T-helper 2 cell treated with Interferon-gamma antibody and Interleukin-4, amounts not matched to agents 5 μg/mL and 100 μg/mL, for 36 hours (primary cell): ENCODE results near the gene ADGRL3.

Source experiments
- DNase-seq: peaks from one replicate; pipeline ENCODE4 v3.0.0; 2021; ENCODE audit warnings: low spot score
- H3K27ac Mint-ChIP-seq: one replicate; pipeline ENCODE4 v1.8.0; 2021; ENCODE audit warnings: mild to moderate bottlenecking, mixed read lengths
- H3K27me3 Mint-ChIP-seq: one replicate; pipeline ENCODE4 v1.8.0; 2021; ENCODE audit warnings: low read depth, mixed read lengths
- H3K36me3 Mint-ChIP-seq: one replicate; pipeline ENCODE4 v1.8.0; 2021; ENCODE audit warnings: low read depth, mixed read lengths
- H3K4me1 Mint-ChIP-seq: one replicate; pipeline ENCODE4 v1.8.0; 2021; ENCODE audit warnings: low read depth, mixed read lengths
- H3K4me3 Mint-ChIP-seq: one replicate; pipeline ENCODE4 v1.8.0; 2022; ENCODE audit warnings: mild to moderate bottlenecking, moderate library complexity, mixed read lengths
- H3K9me3 Mint-ChIP-seq: one replicate; pipeline ENCODE4 v1.8.0; 2021; ENCODE audit warnings: mixed read lengths

The ADGRL3 gene

GRCh38 chr4:61860376-61860775 lies 660.2 kb downstream of the ADGRL3 start:
- Mint-ChIP-seq H3K9me3 (peaks cover 9% of the 10 kb centered on the region), H3K27ac (no peak overlapping the region), H3K36me3 (no peaks in the 10 kb centered on the region), H3K4me1 (no peaks in the 10 kb centered on the region), H3K27me3 (no peaks in the 10 kb centered on the region), H3K4me3 (no peak overlapping the region)
- DNase-seq: no peak

DNA sequence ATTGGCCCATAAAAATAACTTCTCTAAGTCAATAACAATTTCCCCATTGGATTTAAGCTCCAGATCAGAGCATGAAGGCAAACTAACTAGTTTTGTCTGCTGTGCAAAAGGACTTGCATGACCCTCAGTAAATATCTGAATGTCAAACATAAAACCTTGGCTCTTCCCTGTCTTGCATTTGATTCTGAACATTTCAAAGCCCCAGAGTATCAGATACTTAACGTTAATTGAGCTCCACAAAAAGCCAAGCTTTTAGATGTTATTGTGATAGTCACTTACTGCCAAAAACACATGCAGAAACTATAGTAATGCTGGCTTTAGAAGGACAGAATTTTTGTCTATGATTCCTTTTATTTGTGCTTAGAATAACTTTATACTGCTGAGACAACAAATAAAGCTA lies 664.2 kb downstream of the ADGRL3 start:
- no peak for DNase-seq
- Mint-ChIP-seq H3K4me1 (no peaks in the 10 kb centered on the region), H3K27me3 (no peaks in the 10 kb centered on the region), H3K36me3 (no peaks in the 10 kb centered on the region), H3K4me3 (no peak overlapping the region), H3K27ac (no peak overlapping the region), H3K9me3 (peaks cover 13% of the 10 kb centered on the region)

DNA sequence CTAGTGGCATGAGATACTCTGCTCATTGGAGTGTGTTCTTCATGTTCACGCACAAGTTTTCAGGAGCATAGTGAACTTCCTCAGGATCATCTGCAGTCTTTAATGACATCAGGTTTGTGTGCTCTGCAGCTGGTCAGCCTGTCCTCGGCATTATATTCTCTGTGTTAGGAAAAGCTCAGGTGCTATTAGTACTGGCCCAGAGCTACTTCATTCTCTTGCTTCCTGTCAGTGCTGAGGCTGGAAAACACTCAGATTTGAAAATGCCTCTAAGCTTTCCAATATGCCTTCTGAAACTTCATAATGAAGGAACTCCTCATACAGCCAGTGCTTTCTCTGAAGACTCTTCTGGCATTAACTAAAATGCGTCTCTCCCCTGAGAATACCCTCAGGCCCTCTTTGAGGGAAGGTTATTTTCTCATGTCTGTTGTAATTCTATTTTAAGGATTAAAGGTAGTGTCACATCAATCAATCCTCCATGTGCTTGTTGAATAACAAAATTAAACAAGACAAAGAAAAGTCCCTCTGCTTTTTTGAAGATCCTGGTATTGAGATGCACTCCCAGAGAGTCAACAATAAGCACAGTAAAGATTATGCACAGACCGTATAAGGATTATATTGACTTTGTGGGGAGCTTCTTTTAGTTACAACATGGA lies 666.4 kb downstream of the ADGRL3 start:
- Mint-ChIP-seq H3K4me1 (no peaks in the 10 kb centered on the region), H3K9me3 (peaks cover 18% of the 10 kb centered on the region), H3K27ac (no peak overlapping the region), H3K4me3 (no peak overlapping the region), H3K36me3 (no peaks in the 10 kb centered on the region), H3K27me3 (no peaks in the 10 kb centered on the region)
- no peak for DNase-seq

DNA sequence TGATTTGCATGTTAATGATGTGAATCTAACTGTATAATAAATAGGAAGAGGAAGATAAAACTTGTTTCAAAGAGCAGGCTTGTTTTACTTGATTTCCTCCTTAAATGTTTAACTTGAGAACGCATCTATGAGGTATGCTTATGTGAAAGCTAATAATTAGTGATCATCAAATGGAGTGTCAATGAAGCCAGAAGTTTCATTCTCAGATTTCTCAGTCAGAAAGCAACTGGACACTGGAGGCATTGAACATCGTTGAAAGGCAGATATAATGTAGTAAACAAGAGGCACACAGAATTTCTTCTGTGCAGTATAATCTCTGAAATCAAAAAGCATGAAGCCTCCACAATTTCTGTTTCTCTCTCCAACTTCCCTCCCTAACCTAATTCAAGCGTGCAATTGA lies 672.9 kb downstream of the ADGRL3 start:
- no peak overlapping the region for H3K27ac Mint-ChIP-seq

GRCh38 chr4:61877266-61877665 lies 677.1 kb downstream of the ADGRL3 start:
- H3K27me3 Mint-ChIP-seq: no peaks in the 10 kb centered on the region
- peaks cover 36% of the 10 kb centered on the region for H3K9me3 Mint-ChIP-seq
- peaks cover 3% of the 10 kb centered on the region for H3K4me1 Mint-ChIP-seq
- H3K36me3 Mint-ChIP-seq: no peaks in the 10 kb centered on the region
- no peak for DNase-seq
- H3K27ac Mint-ChIP-seq: no peak overlapping the region
- H3K4me3 Mint-ChIP-seq: no peak overlapping the region

More for the DNA sequence above, 672.9 kb downstream of the ADGRL3 start:
- Mint-ChIP-seq H3K9me3 (peaks cover 34% of the 10 kb centered on the region), H3K27me3 (no peaks in the 10 kb centered on the region), H3K36me3 (no peaks in the 10 kb centered on the region), H3K4me1 (peaks cover 2% of the 10 kb centered on the region), H3K4me3 (no peak overlapping the region)
- no peak for DNase-seq

DNA sequence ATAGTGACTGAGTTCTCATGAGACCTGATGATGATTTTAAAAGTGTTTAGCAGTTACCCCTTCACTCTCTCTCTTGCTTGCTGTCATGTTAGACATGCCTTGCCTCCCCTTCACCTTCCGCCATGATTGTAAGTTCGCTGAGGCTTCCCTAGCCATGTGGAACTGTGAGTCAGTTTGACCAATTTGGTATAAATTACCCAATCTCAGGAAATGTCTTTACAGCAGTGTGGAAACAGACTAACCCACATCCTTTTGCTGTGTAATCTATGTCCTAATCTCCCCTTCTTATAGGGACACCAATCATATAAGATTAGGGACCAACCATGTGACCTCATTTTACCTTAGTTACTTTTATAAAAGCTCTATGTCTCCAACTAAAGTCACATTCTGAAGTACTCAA lies 677.8 kb downstream of the ADGRL3 start:
- Mint-ChIP-seq H3K27ac (no peak overlapping the region), H3K27me3 (no peaks in the 10 kb centered on the region), H3K4me1 (peaks cover 3% of the 10 kb centered on the region), H3K36me3 (no peaks in the 10 kb centered on the region), H3K4me3 (peak overlapping the region; percentile 2), H3K9me3 (peaks cover 39% of the 10 kb centered on the region)
- DNase-seq: no peak

GRCh38 chr4:61882381-61882780 lies 682.3 kb downstream of the ADGRL3 start:
- no peaks in the 10 kb centered on the region for H3K36me3 Mint-ChIP-seq
- no peak overlapping the region for H3K4me3 Mint-ChIP-seq
- no peak for DNase-seq
- H3K27ac Mint-ChIP-seq: no peak overlapping the region
- H3K4me1 Mint-ChIP-seq: peaks cover 3% of the 10 kb centered on the region
- peaks cover 25% of the 10 kb centered on the region for H3K9me3 Mint-ChIP-seq
- no peaks in the 10 kb centered on the region for H3K27me3 Mint-ChIP-seq

GRCh38 chr4:61886131-61886530 lies 686.0 kb downstream of the ADGRL3 start:
- Mint-ChIP-seq H3K27me3 (no peaks in the 10 kb centered on the region), H3K27ac (no peak overlapping the region), H3K4me1 (no peaks in the 10 kb centered on the region), H3K9me3 (peaks cover 14% of the 10 kb centered on the region), H3K36me3 (no peaks in the 10 kb centered on the region), H3K4me3 (no peak overlapping the region)
- no peak for DNase-seq

- Mint-ChIP-seq H3K9me3 (no peaks in the 10 kb centered on the region), H3K27me3 (no peaks in the 10 kb centered on the region), H3K36me3 (no peaks in the 10 kb centered on the region), H3K4me1 (no peaks in the 10 kb centered on the region), H3K27ac (no peak overlapping the region), H3K4me3 (no peak overlapping the region)
- no peak for DNase-seq
Measured at GRCh38 chr4:61889117-61889516, 689.0 kb downstream of the ADGRL3 start.

- H3K9me3 Mint-ChIP-seq: peaks cover 5% of the 10 kb centered on the region
- no peak for DNase-seq
- H3K27me3 Mint-ChIP-seq: no peaks in the 10 kb centered on the region
- no peaks in the 10 kb centered on the region for H3K36me3 Mint-ChIP-seq
- H3K27ac Mint-ChIP-seq: no peak overlapping the region
- no peak overlapping the region for H3K4me3 Mint-ChIP-seq
- no peaks in the 10 kb centered on the region for H3K4me1 Mint-ChIP-seq
Measured at GRCh38 chr4:61890321-61890720, 690.2 kb downstream of the ADGRL3 start.

DNA sequence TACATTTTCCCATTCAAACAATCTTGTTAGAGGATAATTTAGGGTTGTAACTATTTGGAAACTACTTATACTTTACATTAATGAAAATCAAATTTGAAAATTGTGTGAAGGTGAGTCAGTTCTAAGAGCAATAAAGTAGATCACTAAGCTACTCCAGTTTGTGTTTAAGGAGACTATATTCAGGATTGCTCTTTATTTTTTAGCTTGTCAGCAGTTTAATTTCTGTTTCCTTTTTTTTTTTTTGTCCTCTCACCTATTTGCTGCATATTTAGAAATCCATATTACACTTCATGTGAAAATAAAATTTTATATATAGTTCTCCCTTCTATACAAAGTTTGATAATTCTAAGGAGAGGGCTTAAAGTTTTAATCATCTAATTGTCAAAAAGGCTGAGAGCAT lies 691.8 kb downstream of the ADGRL3 start:
- Mint-ChIP-seq H3K36me3 (no peaks in the 10 kb centered on the region), H3K27me3 (no peaks in the 10 kb centered on the region), H3K4me3 (no peak overlapping the region), H3K9me3 (peaks cover 10% of the 10 kb centered on the region), H3K4me1 (no peaks in the 10 kb centered on the region), H3K27ac (no peak overlapping the region)
- DNase-seq: no peak

DNA sequence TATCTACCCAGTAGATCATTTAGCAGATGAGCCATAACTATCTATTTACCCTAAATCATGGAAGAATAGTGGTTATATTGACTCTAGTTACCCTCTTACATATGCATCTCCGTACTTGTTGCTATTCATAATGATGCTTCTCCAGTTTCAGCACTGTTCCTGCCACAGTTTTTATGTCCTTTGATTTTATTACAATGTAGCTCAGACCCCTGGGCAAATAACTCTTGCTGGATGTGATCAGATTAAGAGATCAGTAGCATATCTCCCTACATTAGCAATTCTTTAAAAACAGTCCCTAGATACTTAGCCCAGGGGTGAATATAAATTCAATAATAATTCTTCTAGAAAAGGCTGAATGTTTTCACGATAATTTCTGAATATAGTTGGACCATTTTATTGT lies 696.5 kb downstream of the ADGRL3 start:
- no peaks in the 10 kb centered on the region for H3K27me3 Mint-ChIP-seq
- no peak overlapping the region for H3K27ac Mint-ChIP-seq
- no peaks in the 10 kb centered on the region for H3K36me3 Mint-ChIP-seq
- H3K4me1 Mint-ChIP-seq: no peaks in the 10 kb centered on the region
- H3K4me3 Mint-ChIP-seq: no peak overlapping the region
- DNase-seq: no peak
- H3K9me3 Mint-ChIP-seq: peaks cover 16% of the 10 kb centered on the region

DNA sequence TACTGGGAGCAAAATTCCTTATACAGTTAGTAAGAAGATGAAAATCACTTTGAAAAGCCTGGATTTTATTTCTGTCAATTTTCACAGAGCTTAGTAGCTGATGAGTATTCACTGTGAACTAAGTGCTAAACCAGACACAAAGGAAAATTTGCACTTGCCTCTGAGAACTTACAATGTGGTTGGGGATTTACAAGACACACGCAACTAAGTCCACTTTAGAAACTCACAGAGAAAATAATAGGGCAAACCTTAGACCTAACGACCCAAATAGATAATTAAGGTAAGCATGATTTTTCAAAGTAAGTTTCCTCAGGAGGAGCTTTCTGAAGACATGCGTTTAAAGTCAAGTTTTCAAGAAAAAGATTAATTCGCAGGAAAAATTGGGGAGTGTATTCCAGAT lies 708.9 kb downstream of the ADGRL3 start:
- Mint-ChIP-seq H3K4me3 (no peak overlapping the region), H3K9me3 (no peaks in the 10 kb centered on the region), H3K36me3 (no peaks in the 10 kb centered on the region), H3K27ac (no peak overlapping the region), H3K27me3 (no peaks in the 10 kb centered on the region), H3K4me1 (no peaks in the 10 kb centered on the region)
- DNase-seq: no peak

GRCh38 chr4:61911313-61911756 lies 711.2 kb downstream of the ADGRL3 start:
- Mint-ChIP-seq H3K9me3 (no peaks in the 10 kb centered on the region), H3K4me1 (no peaks in the 10 kb centered on the region), H3K27me3 (no peaks in the 10 kb centered on the region), H3K27ac (no peak overlapping the region), H3K4me3 (no peak overlapping the region), H3K36me3 (no peaks in the 10 kb centered on the region)
- no peak for DNase-seq

GRCh38 chr4:61913619-61914018 lies 713.5 kb downstream of the ADGRL3 start:
- Mint-ChIP-seq H3K27me3 (no peaks in the 10 kb centered on the region), H3K27ac (no peak overlapping the region), H3K9me3 (peaks cover 10% of the 10 kb centered on the region), H3K4me1 (no peaks in the 10 kb centered on the region), H3K36me3 (no peaks in the 10 kb centered on the region), H3K4me3 (no peak overlapping the region)
- DNase-seq: no peak
